GM15510 (cell line): ENCODE measurements around the gene FASLG.

Experiments used
- POLR2A ChIP-seq: IDR thresholded peaks from 3 replicates; pipeline ENCODE4 v1.6.1; 2011; ENCODE audit warnings: borderline replicate concordance; ENCODE audit not compliant: insufficient read length; ENCODE audit errors: extremely low read depth

The FASLG gene

GRCh38 chr1:172638249-172638648 is 20.7 kb upstream of the FASLG start:
- TF ChIP-seq POLR2A = no peak

- no peak for TF ChIP-seq POLR2A
Observed at GRCh38 chr1:172638885-172639831, 19.7 kb upstream of the FASLG start.

GRCh38 chr1:172640111-172640510 is 18.8 kb upstream of the FASLG start:
- no peak for TF ChIP-seq POLR2A

GRCh38 chr1:172641492-172641891 is 17.4 kb upstream of the FASLG start:
- TF ChIP-seq POLR2A = no peak

GRCh38 chr1:172642970-172643369 is 15.9 kb upstream of the FASLG start:
- TF ChIP-seq POLR2A = no peak

GRCh38 chr1:172646653-172647052 is 12.2 kb upstream of the FASLG start:
- TF ChIP-seq POLR2A = no peak

GRCh38 chr1:172647110-172647564 is 11.8 kb upstream of the FASLG start:
- no peak for TF ChIP-seq POLR2A

- TF ChIP-seq POLR2A = no peak
Observed at GRCh38 chr1:172647987-172648386, 10.9 kb upstream of the FASLG start.

- TF ChIP-seq POLR2A = no peak
Observed at GRCh38 chr1:172650474-172651193, 8.3 kb upstream of the FASLG start.

- no peak for TF ChIP-seq POLR2A
Observed at GRCh38 chr1:172653015-172653709, 5.7 kb upstream of the FASLG start.

GRCh38 chr1:172654535-172654934 is 4.4 kb upstream of the FASLG start:
- TF ChIP-seq POLR2A = no peak

GRCh38 chr1:172656576-172656975 is 2.3 kb upstream of the FASLG start:
- no peak for TF ChIP-seq POLR2A

- TF ChIP-seq POLR2A = no peak
Observed at GRCh38 chr1:172657586-172657985, 1.3 kb upstream of the FASLG start.

- no peak for TF ChIP-seq POLR2A
Observed at GRCh38 chr1:172661107-172661506, 2.2 kb downstream of the FASLG start.

- TF ChIP-seq POLR2A = no peak
Observed at GRCh38 chr1:172662464-172663109, 3.7 kb downstream of the FASLG start.

GRCh38 chr1:172663732-172664131 is 4.8 kb downstream of the FASLG start:
- TF ChIP-seq POLR2A = no peak

GRCh38 chr1:172668097-172668496 is 9.2 kb downstream of the FASLG start:
- TF ChIP-seq POLR2A = no peak
